Measurements from ENCODE around the gene GDAP1L1.

The GDAP1L1 gene

GRCh38 chr20:44247586-44248409 lies 690 bp downstream of the GDAP1L1 start:
- peak; percentile 3 for DNase-seq (ENCODE audit: low read depth)
- no peak overlapping the region for H3K4me3 ChIP-seq (ENCODE audit: low read depth, low read length)
- in situ Hi-C loops (cut with HindIII; ENCODE audit: low sequenced_read_pairs) = no loop called here
- TF ChIP-seq CTCF (IDR thresholded peaks at IDR 0.05; ENCODE audit: low read depth, low read length, missing control alignments) = peak; percentile 67

- no peak for TF ChIP-seq CTCF (IDR thresholded peaks at IDR 0.05; ENCODE audit: low read depth, low read length, missing control alignments)
- in situ Hi-C loops (cut with HindIII; ENCODE audit: low sequenced_read_pairs) = no loop called here
- no peak overlapping the region for H3K4me3 ChIP-seq (ENCODE audit: low read depth, low read length)
- no peak for DNase-seq (ENCODE audit: low read depth)
Measured at GRCh38 chr20:44248410-44248759, 1.3 kb downstream of the GDAP1L1 start.

DNA sequence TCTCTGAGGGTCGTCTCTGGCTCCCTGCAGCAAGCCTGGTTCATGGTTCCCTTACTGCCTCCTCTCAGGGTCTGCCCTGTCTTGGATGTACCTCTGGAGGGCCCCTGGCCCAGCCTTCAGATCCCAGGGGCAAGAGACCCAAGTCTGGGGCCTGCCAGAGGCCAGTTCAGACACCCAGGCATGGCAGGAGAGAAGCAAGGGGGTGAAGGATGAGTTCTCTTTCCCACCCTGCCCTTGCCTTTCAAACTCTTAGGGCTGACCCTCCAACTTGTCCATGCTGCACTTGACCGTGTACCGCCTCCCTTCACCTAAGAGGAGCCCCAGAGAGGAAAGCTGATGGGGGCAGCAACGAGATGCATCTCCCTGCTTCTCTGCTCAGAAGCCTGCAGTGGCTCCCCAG lies 4.2 kb downstream of the GDAP1L1 start:
- no peak for DNase-seq (ENCODE audit: low read depth)
- in situ Hi-C loops (cut with HindIII; ENCODE audit: low sequenced_read_pairs) = no loop called here
- H3K4me3 ChIP-seq (ENCODE audit: low read depth, low read length) = no peak overlapping the region
- TF ChIP-seq CTCF (IDR thresholded peaks at IDR 0.05; ENCODE audit: low read depth, low read length, missing control alignments) = no peak

DNA sequence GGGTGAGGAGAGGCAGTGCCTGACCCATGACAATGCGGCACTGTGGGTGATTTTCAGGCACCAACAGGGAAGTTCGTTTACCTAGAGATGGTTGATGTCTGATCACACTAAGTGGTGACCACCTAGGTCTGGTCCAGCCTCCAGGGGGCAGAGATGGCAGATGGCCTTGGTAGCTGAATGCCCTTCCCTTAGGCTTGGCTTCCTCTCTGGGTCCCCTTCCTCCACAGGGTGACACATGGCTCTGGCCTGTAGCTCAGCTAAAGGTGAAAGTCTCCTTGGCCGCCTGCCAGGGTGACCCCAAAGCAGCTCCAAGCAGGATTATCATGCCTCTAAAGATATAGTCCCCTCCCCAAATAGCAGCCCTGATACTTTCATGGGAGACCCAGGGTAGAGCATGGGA lies 6.4 kb downstream of the GDAP1L1 start:
- no peak for TF ChIP-seq CTCF (IDR thresholded peaks at IDR 0.05; ENCODE audit: low read depth, low read length, missing control alignments)
- no peak for DNase-seq (ENCODE audit: low read depth)
- H3K4me3 ChIP-seq (ENCODE audit: low read depth, low read length) = no peak overlapping the region
- in situ Hi-C loops (cut with HindIII; ENCODE audit: low sequenced_read_pairs) = no loop called here

DNA sequence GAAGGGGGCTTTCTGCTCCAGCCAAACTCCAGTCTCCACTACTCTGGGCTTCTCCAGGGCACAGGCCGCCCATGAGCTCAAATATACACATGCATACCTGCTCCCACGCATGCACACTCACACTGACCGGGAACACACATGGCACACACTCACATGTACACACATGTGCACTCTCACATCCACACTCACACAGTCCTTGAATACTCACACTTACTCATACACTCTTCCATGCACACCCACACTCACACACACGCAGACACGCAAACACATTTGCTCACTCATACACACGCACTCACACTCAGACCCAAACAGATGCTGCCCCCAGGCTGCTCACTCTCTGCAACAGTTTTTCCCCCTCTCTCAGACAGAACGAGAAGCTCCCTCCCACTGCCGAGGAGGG lies 7.0 kb downstream of the GDAP1L1 start:
- TF ChIP-seq CTCF (IDR thresholded peaks at IDR 0.05; ENCODE audit: low read depth, low read length, missing control alignments) = no peak
- in situ Hi-C loops (cut with HindIII; ENCODE audit: low sequenced_read_pairs) = no loop called here
- no peak for DNase-seq (ENCODE audit: low read depth)
- H3K4me3 ChIP-seq (ENCODE audit: low read depth, low read length) = no peak overlapping the region

GRCh38 chr20:44255942-44256341 lies 8.8 kb downstream of the GDAP1L1 start:
- no peak for TF ChIP-seq CTCF (IDR thresholded peaks at IDR 0.05; ENCODE audit: low read depth, low read length, missing control alignments)

More at GRCh38 chr20:44255942-44256341, 8.8 kb downstream of the GDAP1L1 start:
- in situ Hi-C loops (cut with HindIII; ENCODE audit: low sequenced_read_pairs) = no loop called here
- DNase-seq (ENCODE audit: low read depth) = no peak
- no peak overlapping the region for H3K4me3 ChIP-seq (ENCODE audit: low read depth, low read length)

All from astrocyte of the cerebellum (primary cell).